ENCODE measurements around the gene RNF157.
A peak's percentile ranks its signal among the peaks of the same experiment; 100 is the strongest.

The RNF157 gene

GRCh38 chr17:76240461-76241203 lies at the start of gene RNF157:
Gene RNF157, minus strand, starts transcription at chr17:76240493. Its CDS starts 253 bp downstream, at chr17:76240240.
- Histone ChIP-seq H3K27me3 (ENCODE audit: insufficient read depth, low read depth, severe bottlenecking) (no peaks in the 10 kb centered on the region), H3K27ac (peak within 1 kb of the TSS; percentile 81), H3K9me3 (ENCODE audit: severe bottlenecking) (peaks cover 4% of the 10 kb centered on the region), H3K4me3 (ENCODE audit: low read depth, low read length) (peak within 1 kb of the TSS; percentile 72), H3K36me3 (peaks cover 4% of the 10 kb centered on the region)
- peak; percentile 82 for DNase-seq
- TF ChIP-seq, protein P1, sequence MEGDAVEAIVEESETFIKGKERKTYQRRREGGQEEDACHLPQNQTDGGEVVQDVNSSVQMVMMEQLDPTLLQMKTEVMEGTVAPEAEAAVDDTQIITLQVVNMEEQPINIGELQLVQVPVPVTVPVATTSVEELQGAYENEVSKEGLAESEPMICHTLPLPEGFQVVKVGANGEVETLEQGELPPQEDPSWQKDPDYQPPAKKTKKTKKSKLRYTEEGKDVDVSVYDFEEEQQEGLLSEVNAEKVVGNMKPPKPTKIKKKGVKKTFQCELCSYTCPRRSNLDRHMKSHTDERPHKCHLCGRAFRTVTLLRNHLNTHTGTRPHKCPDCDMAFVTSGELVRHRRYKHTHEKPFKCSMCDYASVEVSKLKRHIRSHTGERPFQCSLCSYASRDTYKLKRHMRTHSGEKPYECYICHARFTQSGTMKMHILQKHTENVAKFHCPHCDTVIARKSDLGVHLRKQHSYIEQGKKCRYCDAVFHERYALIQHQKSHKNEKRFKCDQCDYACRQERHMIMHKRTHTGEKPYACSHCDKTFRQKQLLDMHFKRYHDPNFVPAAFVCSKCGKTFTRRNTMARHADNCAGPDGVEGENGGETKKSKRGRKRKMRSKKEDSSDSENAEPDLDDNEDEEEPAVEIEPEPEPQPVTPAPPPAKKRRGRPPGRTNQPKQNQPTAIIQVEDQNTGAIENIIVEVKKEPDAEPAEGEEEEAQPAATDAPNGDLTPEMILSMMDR (IDR thresholded peaks at IDR 0.05; ENCODE audit: low read depth, low read length): no peak

DNA sequence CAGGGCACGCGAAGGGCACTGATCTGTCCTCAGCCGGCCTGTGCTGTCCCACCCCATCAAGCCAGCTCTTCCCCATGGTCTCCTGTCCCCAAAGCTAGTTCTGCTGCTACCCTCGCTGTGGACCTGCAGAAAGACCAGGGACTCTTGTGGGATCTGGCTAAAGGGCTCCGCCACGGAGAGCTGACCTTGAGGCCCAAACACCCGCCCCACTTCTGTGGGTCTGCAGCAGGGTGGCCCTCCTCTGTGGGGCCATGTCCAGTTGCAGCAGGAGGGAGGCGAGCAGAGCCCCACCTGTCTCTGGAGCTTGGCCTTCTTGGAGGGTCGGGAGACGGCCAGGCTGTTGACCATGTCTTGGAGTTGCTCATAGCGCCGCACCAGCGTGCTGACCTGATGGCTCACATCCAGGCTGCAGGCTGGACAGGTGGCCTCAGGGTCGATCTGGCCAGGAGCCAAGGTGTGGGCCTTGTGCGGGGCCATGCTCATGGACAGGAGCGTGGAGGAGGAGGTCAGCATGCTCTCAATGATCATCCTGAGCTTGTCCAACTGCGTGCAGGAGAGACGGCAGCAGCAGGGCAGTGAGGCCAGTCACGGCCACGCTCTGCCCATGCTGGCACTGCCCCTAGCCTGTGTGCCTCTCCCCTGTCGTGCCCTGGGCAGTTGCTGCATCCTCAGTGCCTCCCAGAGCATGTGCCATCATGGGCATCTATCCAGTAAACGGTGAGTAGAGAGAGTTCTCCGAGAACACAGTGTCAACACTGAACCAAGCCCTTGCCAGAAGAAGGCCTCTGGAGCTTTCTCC lies 41.5 kb upstream of the RNF157 start:
- TF ChIP-seq, protein P1 (IDR thresholded peaks at IDR 0.05; ENCODE audit: low read depth, low read length): no peak
- H3K27me3 ChIP-seq (ENCODE audit: insufficient read depth, low read depth, severe bottlenecking): no peaks in the 10 kb centered on the region
- no peak overlapping the region for H3K27ac ChIP-seq
- DNase-seq: no peak
- H3K36me3 ChIP-seq: peaks cover 17% of the 10 kb centered on the region
- no peak overlapping the region for H3K4me3 ChIP-seq (ENCODE audit: low read depth, low read length)
- no peaks in the 10 kb centered on the region for H3K9me3 ChIP-seq (ENCODE audit: severe bottlenecking)

GRCh38 chr17:76280650-76281049 lies 40.4 kb upstream of the RNF157 start:
- no peak overlapping the region for H3K4me3 ChIP-seq (ENCODE audit: low read depth, low read length)
- H3K36me3 ChIP-seq: peaks cover 17% of the 10 kb centered on the region
- H3K27ac ChIP-seq: no peak overlapping the region
- no peaks in the 10 kb centered on the region for H3K9me3 ChIP-seq (ENCODE audit: severe bottlenecking)
- TF ChIP-seq, protein P1 (IDR thresholded peaks at IDR 0.05; ENCODE audit: low read depth, low read length): no peak
- H3K27me3 ChIP-seq (ENCODE audit: insufficient read depth, low read depth, severe bottlenecking): no peaks in the 10 kb centered on the region
- no peak for DNase-seq

GRCh38 chr17:76279742-76280287 lies 39.5 kb upstream of the RNF157 start:
- no peak overlapping the region for H3K4me3 ChIP-seq (ENCODE audit: low read depth, low read length)
- no peaks in the 10 kb centered on the region for H3K27me3 ChIP-seq (ENCODE audit: insufficient read depth, low read depth, severe bottlenecking)
- no peak for DNase-seq
- H3K9me3 ChIP-seq (ENCODE audit: severe bottlenecking): no peaks in the 10 kb centered on the region
- TF ChIP-seq, protein P1 (IDR thresholded peaks at IDR 0.05; ENCODE audit: low read depth, low read length): no peak
- no peak overlapping the region for H3K27ac ChIP-seq
- peaks cover 14% of the 10 kb centered on the region for H3K36me3 ChIP-seq

- Histone ChIP-seq H3K9me3 (ENCODE audit: severe bottlenecking) (no peaks in the 10 kb centered on the region), H3K4me3 (ENCODE audit: low read depth, low read length) (no peak overlapping the region), H3K27me3 (ENCODE audit: insufficient read depth, low read depth, severe bottlenecking) (no peaks in the 10 kb centered on the region), H3K36me3 (peaks cover 14% of the 10 kb centered on the region), H3K27ac (peak overlapping the region; percentile 6)
- TF ChIP-seq, protein P1 (IDR thresholded peaks at IDR 0.05; ENCODE audit: low read depth, low read length): peak; percentile 97
- DNase-seq: peak; percentile 92
These were observed 38.9 kb upstream of the RNF157 start for GRCh38 chr17:76278952-76279741.

All from WERI-Rb-1 (cell line).